ENCODE results near the gene CARMIL1.
"Not testable (repeated sequence)": the region's sequence is repeated elsewhere in the genome, so short reads cannot be mapped to it uniquely, and the experiment has no call there.

The CARMIL1 gene

DNA sequence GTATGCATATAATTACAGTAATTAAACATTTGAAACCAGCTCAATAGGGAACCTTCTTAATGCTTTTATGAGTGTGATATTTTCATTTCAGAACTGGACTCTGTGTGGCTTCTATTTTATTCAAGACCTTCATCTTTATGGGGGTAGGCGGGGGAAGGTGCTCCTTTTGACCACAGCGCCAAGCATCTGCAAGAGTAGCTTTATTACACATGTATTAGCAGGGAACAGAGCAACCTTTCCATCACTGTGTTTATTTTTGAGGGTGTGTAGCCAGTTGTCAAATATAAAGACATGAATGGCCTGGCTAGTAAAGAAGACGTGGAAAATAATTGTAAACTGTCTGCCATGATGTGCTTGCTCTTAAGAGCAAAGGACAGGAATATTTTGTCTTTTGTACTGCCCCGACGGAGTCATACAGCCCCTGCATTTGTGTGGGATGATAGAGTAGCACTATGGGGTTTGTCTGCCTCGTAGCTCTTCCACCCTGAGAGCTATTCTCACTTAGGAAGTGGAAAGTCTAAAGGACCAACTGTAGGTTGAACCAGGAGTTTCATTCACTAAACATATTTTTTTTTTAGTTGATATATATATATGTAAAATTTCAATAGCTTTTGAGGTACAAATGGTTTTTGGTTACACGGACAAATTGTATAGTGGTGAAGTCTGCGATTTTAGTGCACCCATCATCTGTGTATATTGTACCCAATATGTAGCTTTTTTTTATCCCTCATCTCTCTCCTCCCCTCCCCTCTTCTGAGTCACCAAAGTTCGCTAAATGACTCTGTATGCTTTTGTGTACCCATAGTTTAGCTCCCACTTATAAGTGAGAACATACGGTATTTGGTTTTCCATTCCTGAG lies 91.2 kb downstream of the CARMIL1 start:
- no peak for DNase-seq (ENCODE audit: low spot score)

DNA sequence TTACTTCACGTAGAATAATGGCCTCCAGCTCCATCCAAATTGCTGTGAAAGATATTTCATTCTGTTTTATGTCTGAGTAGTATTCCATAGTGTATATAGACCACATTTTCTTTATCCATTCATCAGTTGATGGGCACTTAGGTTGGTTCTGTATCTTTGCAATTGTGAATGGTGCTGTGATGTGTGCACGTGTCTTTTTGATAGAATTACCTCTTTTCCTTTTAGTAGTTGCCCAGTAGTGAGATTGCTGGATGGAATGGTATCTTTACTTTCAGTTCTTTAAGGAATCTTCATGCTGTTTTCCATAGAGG lies 91.8 kb downstream of the CARMIL1 start:
- DNase-seq (ENCODE audit: low spot score): no peak

DNA sequence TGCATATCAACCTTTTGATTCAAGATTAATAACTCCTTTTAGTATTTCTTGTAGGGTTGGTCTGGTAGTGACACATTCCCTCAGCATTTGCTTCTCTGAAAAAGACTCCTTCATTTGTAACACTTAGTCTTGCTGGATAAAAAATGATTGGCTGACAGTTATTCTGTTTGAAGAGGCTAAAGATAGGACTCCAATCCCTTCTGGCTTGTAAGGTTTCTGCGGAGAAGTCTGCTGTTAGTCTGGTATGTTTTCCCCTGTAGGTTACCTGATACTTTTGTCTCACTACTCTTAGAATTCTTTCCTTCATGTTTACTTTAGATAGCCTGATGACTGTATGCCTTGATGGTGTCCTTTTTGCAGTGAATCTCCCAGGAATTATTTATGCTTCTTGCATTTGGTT lies 96.0 kb downstream of the CARMIL1 start:
- DNase-seq (ENCODE audit: low spot score): no peak

DNA sequence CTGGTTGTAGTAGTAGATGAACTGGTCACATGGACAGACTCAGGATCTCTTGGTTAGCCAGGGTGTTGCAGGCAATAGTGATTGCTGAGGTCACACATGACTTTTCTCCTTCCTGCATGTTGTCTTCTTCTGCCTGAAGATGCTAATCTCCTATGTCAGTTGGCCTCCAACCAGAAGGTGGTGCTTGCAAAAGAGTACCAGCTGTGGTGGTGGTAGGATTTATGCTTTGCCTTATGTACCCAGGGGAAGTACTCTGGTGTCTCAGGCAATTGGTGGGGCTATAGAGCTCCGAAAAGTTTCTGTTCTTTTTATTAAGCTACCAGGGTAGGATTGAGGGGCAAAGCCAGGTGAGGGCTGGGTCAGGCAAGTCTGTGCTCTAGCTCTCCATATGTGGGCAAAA lies 98.5 kb downstream of the CARMIL1 start:
- DNase-seq (ENCODE audit: low spot score): no peak

DNA sequence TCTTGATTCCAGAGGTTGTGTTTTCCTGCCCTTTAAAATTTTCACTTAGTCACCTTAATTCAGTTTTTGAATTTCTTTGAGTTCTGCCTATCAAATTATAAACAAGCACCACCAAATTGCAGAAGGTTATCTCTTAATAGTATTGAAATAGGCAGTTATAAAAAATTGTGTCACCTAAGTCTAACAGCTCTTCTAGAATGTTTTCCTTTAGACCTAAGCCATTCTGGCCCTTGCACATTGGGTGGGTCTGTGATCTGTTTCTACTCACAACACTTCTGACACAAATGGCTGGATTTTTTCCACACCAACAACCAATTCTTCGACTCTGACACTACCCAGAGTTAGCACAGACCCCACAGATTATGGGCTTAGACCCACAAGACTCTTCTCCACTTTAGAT lies 101.9 kb downstream of the CARMIL1 start:
- DNase-seq (ENCODE audit: low spot score): no peak

DNA sequence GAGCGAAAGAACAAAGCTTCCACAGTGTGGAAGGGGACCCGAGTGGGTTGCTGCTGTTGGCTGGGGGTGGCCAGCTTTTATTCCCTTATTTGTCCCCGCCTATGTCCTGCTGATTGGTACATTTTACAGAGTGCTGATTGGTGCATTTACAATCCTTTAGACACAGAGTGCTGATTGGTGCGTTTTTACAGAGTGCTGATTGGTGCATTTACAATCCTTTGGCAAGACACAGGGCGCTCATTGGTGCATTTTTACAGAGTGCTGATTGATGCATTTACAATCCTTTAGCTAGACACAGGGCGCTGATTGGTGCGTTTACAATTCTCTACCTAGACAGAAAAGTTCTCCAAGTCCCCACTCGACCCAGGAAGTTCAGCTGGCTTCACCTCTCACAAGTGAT lies 103.3 kb downstream of the CARMIL1 start:
- DNase-seq (ENCODE audit: low spot score): not testable (repeated sequence)

DNA sequence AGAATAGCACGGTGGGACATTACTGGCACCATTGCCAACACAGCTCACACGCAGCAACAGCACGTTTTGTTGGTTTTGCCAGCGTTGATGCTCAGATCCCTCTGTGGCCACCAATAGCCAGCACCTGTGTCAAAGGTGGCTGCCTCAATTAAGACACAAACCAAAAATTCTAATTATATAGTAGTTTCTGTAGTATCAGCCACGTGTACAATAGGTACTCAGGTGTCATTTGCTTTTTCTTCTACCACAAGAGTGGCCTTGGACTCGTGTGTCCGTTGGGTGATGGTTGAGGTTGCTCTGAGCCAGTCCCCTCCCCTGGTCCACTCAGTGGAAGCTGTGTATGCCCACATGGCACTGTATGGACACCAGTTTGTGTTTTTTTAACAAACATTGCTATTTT lies 105.1 kb downstream of the CARMIL1 start:
- no peak for DNase-seq (ENCODE audit: low spot score)

DNA sequence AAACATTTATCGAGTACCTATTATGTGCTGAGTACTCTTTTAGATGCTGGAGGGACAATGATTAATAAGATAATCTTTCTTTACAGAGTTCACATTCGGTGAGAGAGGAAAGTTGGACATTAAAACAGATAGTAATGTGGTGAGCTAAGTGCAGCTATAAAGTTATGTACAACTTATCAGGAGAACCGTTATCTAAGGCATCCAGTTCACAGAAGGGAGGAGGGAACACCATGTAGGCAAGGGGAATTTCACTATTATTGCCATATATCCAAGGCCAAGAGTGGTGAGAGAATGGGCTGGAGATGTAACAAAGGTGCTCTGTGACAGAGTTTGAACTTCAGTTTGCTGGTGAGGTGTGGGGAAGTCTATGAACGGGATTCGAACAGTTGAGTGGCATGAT lies 105.8 kb downstream of the CARMIL1 start:
- no peak for DNase-seq (ENCODE audit: low spot score)

DNA sequence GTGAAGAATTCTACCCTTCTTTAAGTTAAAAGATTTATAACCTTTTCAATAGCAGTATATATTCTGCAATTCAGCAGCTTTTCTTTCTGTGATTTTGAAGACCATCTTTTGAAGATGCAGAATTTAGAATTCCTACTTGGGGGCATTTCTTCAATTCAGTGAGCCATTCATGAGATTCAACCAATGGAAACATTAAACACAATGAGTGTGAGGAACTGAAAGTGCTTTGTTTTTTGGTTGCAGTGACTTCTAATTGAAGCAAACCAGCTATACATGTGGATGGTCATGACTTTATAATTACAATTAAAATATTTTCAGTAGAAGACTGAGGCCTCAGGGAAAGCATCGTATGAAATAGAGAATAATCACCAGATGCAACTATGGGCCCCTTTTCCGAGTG lies 108.3 kb downstream of the CARMIL1 start:
- DNase-seq (ENCODE audit: low spot score): no peak

DNA sequence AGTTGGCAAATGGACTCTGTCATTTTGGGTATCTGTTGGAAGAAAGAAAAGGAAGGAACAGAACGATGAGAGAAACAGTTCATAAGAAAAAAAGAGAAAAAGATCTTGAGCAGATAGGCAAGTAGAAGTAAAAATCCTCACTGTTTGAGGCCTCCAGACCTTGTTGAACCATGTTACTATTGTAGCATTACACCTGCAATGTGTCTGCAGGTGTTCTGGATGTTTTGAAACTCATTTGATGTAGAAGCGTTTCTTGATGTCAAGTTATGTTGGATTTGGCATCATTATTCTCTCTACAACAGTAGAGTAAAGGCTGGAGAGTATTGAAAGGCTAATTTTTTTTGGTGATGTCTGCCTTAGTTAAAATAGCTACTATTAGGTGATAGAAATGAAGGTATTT lies 108.7 kb downstream of the CARMIL1 start:
- DNase-seq (ENCODE audit: low spot score): no peak

DNA sequence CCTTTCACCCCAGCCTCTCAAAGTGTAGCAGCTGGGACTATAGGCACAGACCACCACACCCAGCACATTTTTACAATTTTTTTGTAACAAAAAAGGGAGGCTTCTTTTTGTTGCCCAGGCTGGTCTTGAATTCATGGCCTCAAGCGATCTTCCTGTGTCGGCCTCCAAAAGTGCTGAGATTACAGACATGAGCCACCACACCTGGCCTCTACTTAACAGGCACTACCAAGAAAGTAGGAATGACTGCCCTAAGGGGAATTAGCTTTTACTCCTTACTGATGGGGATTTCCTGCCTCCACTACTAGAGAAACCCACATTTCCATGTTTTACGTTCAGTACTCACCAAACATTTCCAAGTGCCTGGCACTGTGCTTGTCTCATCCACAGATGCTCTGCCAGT lies 109.6 kb downstream of the CARMIL1 start:
- no peak for DNase-seq (ENCODE audit: low spot score)

DNA sequence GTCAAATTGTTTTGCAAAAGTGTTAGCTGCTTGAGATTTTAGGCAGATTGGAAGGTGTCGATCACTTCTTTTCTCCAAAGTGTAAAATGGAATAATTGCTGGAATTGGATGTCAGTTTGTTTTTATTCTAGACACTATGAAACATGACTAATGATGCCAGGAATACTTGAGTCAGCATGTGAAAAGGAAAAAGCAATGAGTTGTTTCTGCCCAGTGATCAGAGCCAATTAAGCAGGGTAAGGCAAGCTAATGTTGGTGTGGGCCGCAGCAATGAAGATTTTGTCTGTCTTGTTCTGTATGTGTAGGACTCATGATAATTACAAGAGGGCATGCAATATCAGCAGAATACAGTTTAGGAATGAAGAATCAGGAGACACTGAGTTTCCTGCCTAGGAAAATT lies 110.3 kb downstream of the CARMIL1 start:
- DNase-seq (ENCODE audit: low spot score): no peak

DNA sequence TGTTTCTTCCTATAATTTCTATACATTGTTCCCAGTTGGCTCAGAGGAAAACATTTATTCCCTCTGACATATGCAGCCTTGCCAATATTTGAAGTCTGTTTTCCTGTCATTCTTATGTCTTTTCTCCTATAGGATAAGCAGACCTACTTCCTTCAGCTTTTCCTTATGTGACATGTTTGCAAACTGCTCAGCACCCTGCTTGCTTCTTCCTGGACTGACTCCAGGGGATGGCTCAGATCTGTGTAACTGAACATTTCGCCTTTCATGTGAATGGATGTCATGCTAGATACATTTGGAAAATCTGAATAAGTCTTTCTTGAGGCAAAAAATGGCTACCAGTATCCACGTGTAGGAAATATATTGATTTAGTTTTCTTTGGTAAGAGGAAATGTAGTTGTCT lies 113.2 kb downstream of the CARMIL1 start:
- no peak for DNase-seq (ENCODE audit: low spot score)

DNA sequence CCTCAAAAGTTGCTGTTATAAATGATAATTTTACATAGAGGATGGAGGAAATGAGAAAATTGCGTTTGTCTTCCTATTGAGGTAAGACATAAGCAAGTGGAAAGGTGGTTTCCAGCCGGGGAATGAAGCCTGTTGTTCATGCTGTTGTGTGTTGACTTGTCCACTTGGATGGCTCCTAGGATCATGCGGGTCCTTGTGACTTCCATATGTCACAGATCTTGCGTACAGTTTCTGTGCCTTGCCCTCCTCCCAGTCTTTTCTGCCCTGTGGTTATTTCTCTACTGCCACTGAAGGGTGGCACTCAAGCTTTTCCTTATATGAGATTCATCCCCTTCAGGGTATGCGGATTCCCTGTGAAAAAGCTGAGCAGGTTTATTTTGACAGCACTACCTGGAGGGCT lies 116.6 kb downstream of the CARMIL1 start:
- no peak for DNase-seq (ENCODE audit: low spot score)

DNA sequence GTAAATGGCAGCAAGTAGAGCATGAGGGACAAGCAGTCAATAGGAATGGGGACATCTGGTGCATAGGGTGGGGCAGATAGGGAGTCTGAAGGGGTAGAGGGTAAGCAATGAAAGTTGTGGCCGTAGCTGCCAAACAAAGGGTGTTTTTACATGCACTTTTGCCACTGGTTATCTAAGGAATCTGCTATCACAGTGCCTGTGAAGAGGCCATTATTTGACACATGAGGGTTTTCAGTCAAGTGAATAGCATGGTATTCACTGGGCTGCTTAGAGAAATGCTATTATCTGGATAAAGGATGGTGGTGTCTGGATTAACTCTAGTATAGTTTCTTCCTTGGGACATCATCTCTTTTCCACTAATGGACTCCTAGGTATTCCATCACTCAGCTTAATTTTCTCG lies 118.2 kb downstream of the CARMIL1 start:
- no peak for DNase-seq (ENCODE audit: low spot score)

DNA sequence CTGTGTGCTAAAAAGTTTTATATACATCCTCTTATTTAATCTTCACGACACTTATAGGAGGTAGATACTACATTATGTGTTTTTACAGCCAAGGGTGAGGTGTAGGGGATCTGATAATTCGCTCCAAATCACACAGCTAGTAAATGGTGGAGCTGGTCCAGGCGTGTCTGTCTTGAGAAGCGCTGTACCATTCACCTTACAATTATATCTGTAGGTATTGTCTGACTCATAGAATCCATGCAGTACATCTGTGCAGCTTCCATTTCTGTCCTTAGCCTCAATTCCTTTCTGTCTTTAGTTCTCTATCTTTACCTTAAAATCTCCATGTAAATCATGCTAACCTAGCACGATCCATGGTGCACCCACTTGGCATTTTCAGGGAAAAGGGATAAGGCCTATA lies 120.7 kb downstream of the CARMIL1 start:
- DNase-seq (ENCODE audit: low spot score): no peak

DNA sequence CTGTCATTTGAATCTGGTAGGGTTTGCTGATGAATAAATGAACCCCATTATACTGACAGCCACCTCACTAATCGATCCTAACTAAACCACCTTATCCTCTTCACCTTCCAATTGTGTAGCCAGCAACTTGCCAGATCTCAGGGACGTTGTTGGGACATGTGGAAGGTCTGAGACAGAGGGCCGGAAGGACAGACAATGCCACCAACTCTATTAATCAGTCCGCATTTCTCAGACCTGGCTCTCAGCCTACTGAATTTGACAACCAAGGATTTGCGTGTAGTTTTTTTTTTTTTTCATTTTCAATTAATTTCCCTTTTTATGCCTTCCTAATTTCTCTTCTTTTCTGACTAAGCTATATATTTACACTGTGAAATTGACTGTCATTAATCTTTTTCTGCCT lies 122.5 kb downstream of the CARMIL1 start:
- no peak for DNase-seq (ENCODE audit: low spot score)

DNA sequence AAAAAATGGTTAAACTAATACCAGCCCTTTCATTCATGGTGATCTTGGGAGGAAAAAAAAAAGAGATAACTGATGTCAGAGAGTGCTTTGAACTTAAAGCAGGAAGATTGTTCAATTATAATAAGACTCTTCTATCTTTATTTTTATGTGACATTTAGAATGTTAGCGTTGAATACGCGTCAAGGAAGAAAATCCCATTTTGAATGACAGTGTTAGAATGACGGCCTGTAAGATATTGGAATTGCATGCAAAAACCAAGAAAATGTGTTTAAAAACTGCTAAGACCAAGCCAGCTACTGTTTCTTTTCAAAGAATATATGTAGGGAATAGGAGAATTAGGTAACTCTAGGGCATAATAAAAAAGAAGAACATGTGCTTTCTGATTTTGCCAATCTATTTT lies 123.0 kb downstream of the CARMIL1 start:
- no peak for DNase-seq (ENCODE audit: low spot score)

DNA sequence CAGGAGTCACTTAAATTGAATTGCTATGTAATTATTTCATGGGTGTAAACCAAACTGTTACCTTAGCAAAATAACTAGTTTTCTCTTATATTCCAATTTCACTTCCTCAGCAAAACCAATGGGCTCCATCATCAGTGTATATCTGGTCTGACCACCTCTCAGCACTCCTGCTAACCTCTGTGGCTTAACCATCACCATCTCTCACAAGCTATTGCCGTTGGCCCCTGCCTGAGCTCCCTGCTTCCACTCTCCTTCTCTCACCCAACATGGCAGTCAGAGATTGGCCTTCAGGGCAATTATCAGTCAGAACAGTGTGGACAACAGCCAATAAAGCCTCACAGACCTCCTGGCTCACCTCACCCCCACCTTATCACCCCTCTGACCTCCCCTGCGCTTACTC lies 124.0 kb downstream of the CARMIL1 start:
- no peak for DNase-seq (ENCODE audit: low spot score)

DNA sequence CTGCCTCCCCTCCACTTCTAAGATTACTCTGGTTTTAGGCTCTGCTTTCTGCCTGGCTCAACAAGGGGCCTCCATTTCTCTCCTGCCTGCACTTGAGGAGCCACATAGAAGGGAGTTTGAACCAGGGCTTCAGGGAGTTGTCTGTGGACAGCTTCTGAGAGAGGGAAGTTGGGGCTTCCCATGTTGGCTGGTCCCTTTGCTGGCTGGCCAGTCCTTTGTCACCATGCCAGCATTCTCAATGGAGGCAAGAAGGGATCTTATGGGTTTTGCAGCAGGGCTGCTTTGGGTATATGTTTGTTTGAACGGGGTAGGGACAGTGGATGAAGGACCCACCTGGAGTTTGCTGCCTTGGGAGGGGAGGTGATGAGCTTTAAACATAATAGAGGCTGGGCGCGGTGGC lies 124.9 kb downstream of the CARMIL1 start:
- no peak for DNase-seq (ENCODE audit: low spot score)

DNA sequence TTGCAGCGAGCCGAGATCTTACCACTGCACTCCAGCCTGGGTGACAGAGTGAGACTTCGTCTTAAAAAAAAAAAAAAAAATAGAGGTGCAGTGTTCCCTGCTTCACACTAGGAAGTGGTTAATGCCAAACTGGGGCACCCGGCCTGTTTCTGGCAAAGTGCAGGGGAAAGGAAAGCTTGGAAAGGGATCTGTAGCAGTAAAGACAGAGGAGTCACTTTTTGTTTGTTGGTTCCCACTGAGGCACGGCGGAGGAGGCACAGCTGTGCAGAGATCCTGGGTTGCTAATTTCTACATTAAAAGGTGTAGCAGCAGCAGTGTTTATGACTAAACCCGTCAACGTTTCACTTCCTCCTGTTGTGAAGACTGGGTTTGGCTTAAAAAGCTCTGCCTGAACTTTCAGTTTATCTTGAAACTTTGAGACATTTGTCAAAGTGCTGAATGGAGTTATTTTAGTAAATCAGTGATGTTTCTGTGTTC lies 125.6 kb downstream of the CARMIL1 start:
- DNase-seq (ENCODE audit: low spot score): no peak

DNA sequence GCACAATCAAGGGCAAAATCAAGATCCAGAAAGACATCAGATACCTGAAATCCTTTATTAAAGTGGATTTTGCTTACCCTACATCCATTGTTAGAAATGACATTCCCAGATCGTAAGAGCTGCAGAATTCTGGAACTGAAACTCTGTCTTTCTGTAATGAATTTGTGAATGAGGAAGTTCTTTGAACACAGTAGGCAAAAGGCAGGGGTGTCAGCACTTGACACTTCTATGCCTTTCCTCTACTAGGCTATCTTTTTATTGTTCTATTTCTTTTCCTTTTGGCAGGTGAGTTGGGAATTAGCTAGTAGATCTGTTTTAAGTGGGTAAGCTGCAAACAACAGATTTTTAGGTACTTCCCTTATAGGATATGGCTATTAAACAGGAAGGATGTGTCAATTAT lies 126.3 kb downstream of the CARMIL1 start:
- DNase-seq (ENCODE audit: low spot score): no peak

DNA sequence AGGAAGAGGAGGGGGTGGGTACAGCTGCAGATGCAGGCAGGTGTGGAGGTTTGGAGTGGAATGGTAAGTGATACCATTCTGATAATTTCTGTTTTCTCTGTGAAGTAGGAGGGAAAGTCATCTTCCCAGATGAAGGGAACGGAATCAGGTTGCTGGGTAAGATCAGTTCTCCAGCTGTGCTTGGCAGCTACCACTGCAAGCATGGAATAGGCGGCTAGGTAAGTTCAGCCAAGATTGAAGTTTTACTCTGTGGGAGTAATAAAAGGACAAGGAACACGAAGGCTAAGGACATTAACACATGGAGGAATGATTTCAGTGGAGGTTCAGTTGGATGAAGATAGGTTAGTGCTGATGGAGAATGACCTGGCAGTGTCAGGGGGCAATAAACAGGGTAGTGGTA lies 128.3 kb downstream of the CARMIL1 start:
- no peak for DNase-seq (ENCODE audit: low spot score)

DNA sequence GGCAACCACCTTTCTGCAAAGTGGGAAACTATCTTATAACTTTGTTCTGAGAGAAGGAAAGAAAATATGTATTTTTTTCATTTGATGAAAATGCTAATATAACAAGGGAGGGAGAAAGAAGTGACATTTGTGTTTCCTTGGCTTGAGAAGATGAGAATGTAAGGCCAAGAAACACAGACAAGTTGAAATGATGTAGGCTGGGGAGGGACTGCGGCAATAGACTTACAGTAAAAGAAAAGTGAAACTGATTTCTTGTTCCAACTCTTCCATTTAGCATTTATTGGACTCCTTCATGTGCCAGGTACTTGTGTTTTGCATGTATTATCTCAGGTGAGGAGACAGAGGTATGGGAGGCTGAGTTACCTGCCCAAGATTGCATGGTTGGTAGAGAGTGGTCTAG lies 130.9 kb downstream of the CARMIL1 start:
- DNase-seq (ENCODE audit: low spot score): no peak
